Left ventricle myocardium inferior (tissue), 1 donor: ENCODE data around the gene LIPA. TPM values are rescaled to one million over a fixed set of nuclear protein-coding genes. Genes with fewer than 3 reads are reported as not detected.
"Not testable (repeated sequence)": the region's sequence is repeated elsewhere in the genome, so short reads cannot be mapped to it uniquely, and the experiment has no call there.

Experiments
- DNase-seq: peaks from one replicate; pipeline ENCODE4 v3.0.0-alpha.2; 2020
- H3K27ac ChIP-seq: fragments of 200-600 bp; replicated peaks from 2 replicates; pipeline ENCODE4 v1.8.0; 2021
- H3K27me3 ChIP-seq: fragments of 200-600 bp; 2 replicates; pipeline ENCODE4 v1.8.0; 2021; ENCODE audit warnings: low read depth
- H3K36me3 ChIP-seq: fragments of 200-600 bp; 2 replicates; pipeline ENCODE4 v1.8.0; 2021
- H3K4me1 ChIP-seq: fragments of 200-600 bp; 2 replicates; pipeline ENCODE4 v1.8.0; 2021
- H3K4me3 ChIP-seq: fragments of 200-600 bp; 2 replicates; pipeline ENCODE4 v1.8.0; 2021; ENCODE audit warnings: mild to moderate bottlenecking, moderate library complexity
- H3K9me3 ChIP-seq: fragments of 200-600 bp; replicated peaks from 2 replicates; pipeline ENCODE4 v1.8.0; 2021
- CTCF ChIP-seq: fragments of 200-600 bp; IDR thresholded peaks from 2 replicates; pipeline ENCODE4 v1.8.0; 2021; ENCODE audit warnings: antibody characterized with exemption, mild to moderate bottlenecking, borderline replicate concordance
- intact Hi-C: fragments of 100-400 bp; cut with micrococcal nuclease; formaldehyde crosslinking; loops from one replicate; pipeline ENCODE4 v1.11.0; 2022
- total RNA-seq: library from RNA; stranded (reverse); fragmentation: NEBNext Ultra II Directional; extraction: Animal tissue kit (Norgen Biotek cat#: 25700); gene quantifications from one replicate; pipeline ENCODE4 v1.2.1, GENCODE V29; 2021
- donor health status: DM: no; HTN: yes; CAD: no; lungs with severe emphysema.

The LIPA gene
- total RNA-seq, 1 donor from 2014 or later: 12.8 TPM

DNA sequence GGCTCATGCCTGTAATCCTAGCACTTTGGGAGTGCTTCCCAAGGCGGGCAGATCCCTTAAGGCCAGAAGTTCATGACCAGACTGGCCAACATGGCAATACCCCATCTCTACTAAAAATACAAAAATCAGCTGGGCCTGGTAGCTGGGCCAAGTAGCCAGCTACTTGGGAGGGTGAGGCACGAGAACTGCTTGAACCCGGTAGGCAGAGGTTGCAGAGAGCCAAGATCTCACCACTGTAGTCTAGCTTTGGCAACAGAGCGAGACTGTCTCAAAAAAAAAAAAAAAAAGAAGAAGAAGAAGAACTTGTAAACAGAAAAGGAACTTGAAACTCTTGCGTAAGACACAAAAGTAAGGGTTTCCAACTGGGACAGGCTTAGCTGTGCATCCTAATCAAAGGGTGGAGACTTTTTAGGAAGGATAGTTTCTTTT is 44.7 kb upstream of the LIPA start:
- Histone ChIP-seq H3K4me1 (peaks cover 23% of the 10 kb centered on the region), H3K27ac (peak overlapping the region; percentile 67), H3K9me3 (peaks cover 12% of the 10 kb centered on the region), H3K4me3 (no peak overlapping the region), H3K36me3 (no peaks in the 10 kb centered on the region), H3K27me3 (no peaks in the 10 kb centered on the region)
- intact Hi-C loops: no loop called here
- no peak for DNase-seq
- TF ChIP-seq CTCF: no peak

- H3K4me3 ChIP-seq: no peak overlapping the region
These were observed 44.0 kb upstream of the LIPA start for GRCh38 chr10:89295597-89295996.

DNA sequence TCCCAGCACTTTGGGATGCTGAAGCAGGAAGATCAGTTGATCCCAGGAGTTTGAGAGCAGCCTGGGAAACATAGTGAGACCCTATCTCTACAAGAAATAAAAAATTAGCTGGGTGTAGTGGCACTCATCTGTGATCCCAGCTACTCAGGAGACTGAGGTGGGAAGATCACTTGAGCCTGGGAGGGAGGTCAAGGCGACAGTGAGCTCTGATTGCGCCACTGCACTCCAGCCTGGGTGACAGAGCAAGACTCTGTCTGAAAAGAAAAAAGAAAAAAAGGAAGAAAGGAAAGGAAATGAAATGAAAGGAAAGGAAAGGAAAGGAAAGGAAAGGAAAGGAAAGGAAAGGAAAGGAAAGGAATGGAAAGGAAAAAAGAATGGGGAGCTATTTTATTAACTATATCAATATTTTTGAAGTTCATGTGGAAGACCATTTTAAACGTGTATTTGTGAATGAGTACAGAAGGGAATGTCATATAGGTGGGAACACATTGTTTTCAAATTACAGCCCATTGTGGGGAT is 43.2 kb upstream of the LIPA start:
- Histone ChIP-seq H3K36me3 (no peaks in the 10 kb centered on the region), H3K4me3 (no peak overlapping the region), H3K27ac (no peak overlapping the region), H3K4me1 (peaks cover 16% of the 10 kb centered on the region), H3K27me3 (no peaks in the 10 kb centered on the region), H3K9me3 (peaks cover 12% of the 10 kb centered on the region)
- no peak for DNase-seq
- intact Hi-C loops: no loop called here
- no peak for TF ChIP-seq CTCF

More at GRCh38 chr10:89295597-89295996, 44.0 kb upstream of the LIPA start:
- TF ChIP-seq CTCF: no peak
- intact Hi-C loops: no loop called here
- Histone ChIP-seq H3K27ac (peak overlapping the region; percentile 67), H3K36me3 (no peaks in the 10 kb centered on the region), H3K27me3 (no peaks in the 10 kb centered on the region), H3K9me3 (peaks cover 12% of the 10 kb centered on the region), H3K4me1 (peaks cover 17% of the 10 kb centered on the region)
- DNase-seq: no peak

- H3K36me3 ChIP-seq, H3K4me3 ChIP-seq, H3K27me3 ChIP-seq, intact Hi-C loops, H3K27ac ChIP-seq, DNase-seq, H3K9me3 ChIP-seq: not testable (repeated sequence)
- peaks cover 22% of the 10 kb centered on the region for H3K4me1 ChIP-seq
These were observed 33.7 kb upstream of the LIPA start for GRCh38 chr10:89285303-89285702.

- intact Hi-C loops, H3K9me3 ChIP-seq, H3K4me3 ChIP-seq, H3K27me3 ChIP-seq, DNase-seq, H3K36me3 ChIP-seq: not testable (repeated sequence)
- Histone ChIP-seq H3K4me1 (peaks cover 28% of the 10 kb centered on the region), H3K27ac (peak overlapping the region; percentile 82)
These were observed 33.1 kb upstream of the LIPA start for GRCh38 chr10:89284711-89285110.

DNA sequence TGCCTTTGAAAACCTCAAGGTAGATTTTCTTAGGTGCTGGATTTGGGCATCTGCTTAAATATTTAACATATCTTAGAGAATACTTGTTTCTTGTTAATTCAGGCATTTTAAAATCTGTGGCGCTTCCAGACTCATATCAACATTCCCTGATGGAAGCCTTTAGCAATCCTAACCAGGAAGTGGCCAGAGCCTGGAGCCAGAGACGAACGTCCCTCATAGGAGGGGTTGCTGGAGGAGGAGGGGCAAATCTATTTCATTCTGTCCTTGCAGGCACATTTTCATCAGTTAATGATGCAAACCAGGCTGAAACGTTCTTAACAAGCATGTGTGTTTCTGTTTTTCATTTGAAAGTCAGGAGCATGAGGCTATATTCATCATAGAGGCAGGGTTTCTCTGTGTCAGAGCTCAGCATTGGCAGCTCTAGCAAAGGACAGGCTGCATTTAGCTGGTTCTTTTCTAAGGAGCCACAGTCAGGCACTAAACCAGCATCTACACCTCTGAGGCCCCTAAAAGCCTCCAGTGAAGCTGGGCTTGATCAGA is 32.4 kb upstream of the LIPA start:
- Histone ChIP-seq H3K4me3 (peak overlapping the region; percentile 45), H3K27me3 (no peaks in the 10 kb centered on the region), H3K4me1 (peaks cover 35% of the 10 kb centered on the region), H3K9me3 (no peaks in the 10 kb centered on the region), H3K36me3 (no peaks in the 10 kb centered on the region), H3K27ac (peak overlapping the region; percentile 82)
- no peak for TF ChIP-seq CTCF
- peak; percentile 59 for DNase-seq
- intact Hi-C loops: no loop called here
